Lower leg skin (tissue), 3 donors: ENCODE measurements around the gene KRCC1.

Source experiments
- CTCF ChIP-seq, 3 donors: fragments of 450-650 bp; IDR thresholded peaks; one replicate each; pipeline ENCODE4 v1.5.1; 2016; ENCODE audit warnings: antibody characterized with exemption in 3 of 3, mild to moderate bottlenecking in 3 of 3, moderate library complexity in 2 of 3
- POLR2A ChIP-seq, 2 donors: fragments of 450-650 bp; IDR thresholded peaks; one replicate each; pipeline ENCODE4 v1.6.1; 2016 to 2017; ENCODE audit warnings: antibody characterized with exemption in 2 of 2, mild to moderate bottlenecking in 1 of 2, moderate library complexity in 1 of 2

- TF ChIP-seq POLR2A (IDR thresholded peaks at IDR 0.05) (no peak), CTCF (IDR thresholded peaks at IDR 0.05) (no peak)
Measured at GRCh38 chr2:88070055-88070454, 14.5 kb upstream of the KRCC1 start.
